Vagina (tissue), 2 donors: ENCODE measurements around the gene CAPNS1.

Experiments used
- POLR2A ChIP-seq, 2 donors: fragments of 450-650 bp; IDR thresholded peaks; one replicate each; pipeline ENCODE4 v1.6.1; 2017; ENCODE audit warnings: antibody characterized with exemption in 2 of 2, mild to moderate bottlenecking in 2 of 2, moderate library complexity in 2 of 2
- TF ChIP-seq, protein P1 (sequence below), 3 experiments: fragments of 450-650 bp in 2 of 3; fragments of 200-600 bp in 1 of 3; sonication (generic) in 1 of 3; IDR thresholded peaks; one replicate each; pipeline ENCODE4 v1.5.1; 2017 to 2019; ENCODE audit warnings: antibody characterized with exemption in 3 of 3, mild to moderate bottlenecking in 2 of 3, moderate library complexity in 2 of 3

DNA sequence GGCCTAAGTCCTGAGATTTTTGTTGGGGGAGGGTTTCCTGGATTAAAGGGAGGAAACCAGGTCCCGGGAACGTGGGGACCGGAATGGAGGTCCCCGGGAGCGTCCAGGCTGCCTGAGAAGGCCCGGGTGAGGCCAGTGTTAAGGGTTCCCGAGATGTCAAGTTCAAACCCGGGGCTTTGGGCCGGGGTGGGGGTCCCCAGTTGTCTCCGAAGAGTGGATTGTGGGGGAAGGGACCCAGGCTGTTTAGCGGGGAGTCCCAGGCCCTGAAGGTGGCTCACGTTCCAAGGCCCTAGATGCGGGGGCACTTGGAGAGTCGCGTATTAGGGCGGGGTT, 12.1 kb downstream of the CAPNS1 start:
- TF ChIP-seq, protein P1, sequence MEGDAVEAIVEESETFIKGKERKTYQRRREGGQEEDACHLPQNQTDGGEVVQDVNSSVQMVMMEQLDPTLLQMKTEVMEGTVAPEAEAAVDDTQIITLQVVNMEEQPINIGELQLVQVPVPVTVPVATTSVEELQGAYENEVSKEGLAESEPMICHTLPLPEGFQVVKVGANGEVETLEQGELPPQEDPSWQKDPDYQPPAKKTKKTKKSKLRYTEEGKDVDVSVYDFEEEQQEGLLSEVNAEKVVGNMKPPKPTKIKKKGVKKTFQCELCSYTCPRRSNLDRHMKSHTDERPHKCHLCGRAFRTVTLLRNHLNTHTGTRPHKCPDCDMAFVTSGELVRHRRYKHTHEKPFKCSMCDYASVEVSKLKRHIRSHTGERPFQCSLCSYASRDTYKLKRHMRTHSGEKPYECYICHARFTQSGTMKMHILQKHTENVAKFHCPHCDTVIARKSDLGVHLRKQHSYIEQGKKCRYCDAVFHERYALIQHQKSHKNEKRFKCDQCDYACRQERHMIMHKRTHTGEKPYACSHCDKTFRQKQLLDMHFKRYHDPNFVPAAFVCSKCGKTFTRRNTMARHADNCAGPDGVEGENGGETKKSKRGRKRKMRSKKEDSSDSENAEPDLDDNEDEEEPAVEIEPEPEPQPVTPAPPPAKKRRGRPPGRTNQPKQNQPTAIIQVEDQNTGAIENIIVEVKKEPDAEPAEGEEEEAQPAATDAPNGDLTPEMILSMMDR (IDR thresholded peaks at IDR 0.05), result no peak
- no peak for TF ChIP-seq POLR2A (IDR thresholded peaks at IDR 0.05)
